Activated T-cell treated with anti-CD3 and anti-CD28 coated beads for 48 hours (primary cell): ENCODE results near the gene KNOP1.

Experiments
- DNase-seq: peaks from one replicate; pipeline ENCODE4 v3.0.0-alpha.2; 2020; ENCODE audit warnings: low read depth

KNOP1 gene

DNA sequence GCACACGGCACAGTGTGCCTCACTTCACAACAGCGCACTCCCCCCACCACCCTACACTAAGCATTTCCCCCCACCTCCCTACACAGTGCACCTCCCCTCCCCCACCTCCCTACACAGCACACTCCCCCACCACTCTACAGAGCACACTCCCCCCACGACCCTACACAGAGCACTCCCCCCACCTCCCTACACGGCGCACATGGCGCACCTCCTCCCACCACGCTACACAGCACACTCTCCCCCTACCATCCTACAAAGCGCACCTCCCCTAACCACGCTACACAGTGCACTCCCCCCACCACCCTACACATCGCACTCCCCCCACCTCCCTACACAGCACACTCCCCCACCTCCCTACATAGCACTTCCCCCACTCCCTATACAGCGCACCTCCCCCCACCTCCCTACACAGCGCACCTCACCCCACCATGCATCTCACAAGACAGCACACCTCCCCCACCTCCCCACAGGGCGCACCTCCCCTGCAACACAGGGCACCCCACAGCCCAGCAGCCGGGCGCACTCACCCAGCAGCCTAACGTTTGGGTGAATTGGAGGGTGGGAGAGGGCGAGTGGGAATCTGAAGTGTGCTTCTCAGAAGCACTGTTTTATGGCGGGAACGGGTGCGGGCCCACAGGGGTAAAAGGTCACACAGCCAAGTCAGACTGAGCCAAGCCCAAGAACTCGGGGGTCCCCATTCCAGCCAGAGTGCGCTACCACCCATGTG, 10.3 kb downstream of the KNOP1 start:
- DNase-seq = no peak

DNA sequence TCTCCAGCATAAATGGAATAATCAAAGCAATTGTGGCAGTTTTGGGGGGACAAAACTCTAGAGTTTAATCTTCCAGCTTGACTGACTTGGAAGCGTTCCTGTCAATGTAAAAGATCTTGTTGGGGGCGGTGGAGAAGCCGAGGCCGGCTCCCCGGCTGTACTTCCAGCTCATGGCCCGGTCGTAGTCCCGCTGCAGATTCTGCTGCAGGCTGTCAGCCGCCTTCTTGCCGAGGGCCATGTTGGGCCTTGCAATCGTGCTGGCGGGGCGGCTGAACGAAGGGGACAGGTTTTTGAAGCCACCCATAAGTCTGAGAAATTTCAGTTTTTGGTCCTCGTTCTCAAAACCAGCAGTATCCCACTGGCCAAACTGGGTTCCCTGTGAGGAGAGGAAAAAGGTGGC, 11.2 kb downstream of the KNOP1 start:
- no peak for DNase-seq

DNA sequence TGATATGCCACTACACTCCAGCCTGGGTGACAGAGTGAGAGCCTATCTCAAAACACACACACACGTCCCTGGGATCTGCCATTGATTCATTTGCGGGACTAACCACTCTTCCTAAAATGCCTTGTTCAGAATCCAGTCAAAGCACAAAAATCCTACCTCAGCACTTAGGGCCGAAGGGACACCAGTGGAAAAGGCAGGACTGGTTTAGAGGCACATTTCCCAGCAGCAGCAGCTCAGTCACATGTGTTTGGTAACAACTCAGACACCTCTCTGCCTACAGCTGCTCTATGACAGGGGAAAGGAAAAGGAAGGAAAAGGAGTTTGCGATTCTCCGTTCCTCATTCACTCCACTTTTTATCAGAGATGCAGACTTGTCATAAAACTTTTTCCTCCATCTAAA, 12.2 kb downstream of the KNOP1 start:
- DNase-seq = no peak

DNA sequence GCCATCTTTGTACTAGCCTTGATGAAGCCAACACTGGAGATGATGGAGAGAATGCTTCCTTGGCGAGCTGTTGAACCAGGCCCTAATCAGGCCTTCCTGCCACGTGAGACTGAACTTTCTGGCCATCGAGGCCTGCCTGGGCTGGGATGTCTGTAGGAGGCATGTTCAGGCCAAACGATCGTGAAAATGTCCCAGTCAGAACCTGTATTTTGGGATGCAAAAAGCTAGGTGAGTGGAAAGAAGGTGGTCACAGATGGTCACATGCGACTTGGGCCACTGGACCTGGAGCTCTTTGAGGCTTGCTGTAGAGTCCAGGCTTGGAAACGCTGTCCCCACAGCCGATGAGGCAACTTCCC, 12.9 kb downstream of the KNOP1 start:
- no peak for DNase-seq

DNA sequence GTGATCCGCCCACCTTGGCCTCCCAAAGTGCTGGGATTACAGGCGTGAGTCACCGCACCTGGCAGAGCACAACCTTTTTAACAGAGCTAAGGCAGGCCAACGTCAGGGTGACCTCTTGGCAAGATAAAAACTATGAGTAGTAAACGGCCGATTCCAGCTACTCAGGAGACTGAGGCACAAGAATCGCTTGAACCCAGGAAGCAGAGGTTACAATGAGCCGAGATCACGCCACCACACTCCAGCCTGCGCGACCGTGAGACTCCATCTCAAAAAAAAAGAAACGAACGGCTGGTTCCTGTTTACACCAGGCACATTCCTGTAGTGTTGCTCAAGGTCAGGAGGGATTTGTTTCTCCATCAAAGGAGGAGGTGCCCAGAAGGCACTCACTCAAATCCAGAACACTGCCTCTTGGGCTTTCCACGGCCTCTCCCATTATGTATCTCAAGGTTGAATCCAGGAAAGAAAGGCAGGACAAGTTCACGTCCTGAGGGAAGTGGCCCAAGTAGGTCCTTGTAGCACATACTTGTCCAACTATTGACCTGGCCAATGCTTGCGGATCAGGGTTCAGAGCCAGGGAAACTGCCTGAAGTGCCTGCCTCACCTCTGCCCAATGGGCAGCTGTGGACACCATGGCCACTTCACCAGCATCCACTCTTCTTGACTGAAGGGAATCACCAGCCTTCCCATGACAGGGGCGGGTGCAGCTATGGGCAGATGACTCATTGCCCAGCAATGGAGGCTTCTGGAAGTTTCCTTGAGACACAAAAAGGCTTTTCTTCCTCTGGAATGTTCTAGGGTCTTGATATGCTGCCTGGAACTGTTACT, 13.5 kb downstream of the KNOP1 start:
- no peak for DNase-seq

DNA sequence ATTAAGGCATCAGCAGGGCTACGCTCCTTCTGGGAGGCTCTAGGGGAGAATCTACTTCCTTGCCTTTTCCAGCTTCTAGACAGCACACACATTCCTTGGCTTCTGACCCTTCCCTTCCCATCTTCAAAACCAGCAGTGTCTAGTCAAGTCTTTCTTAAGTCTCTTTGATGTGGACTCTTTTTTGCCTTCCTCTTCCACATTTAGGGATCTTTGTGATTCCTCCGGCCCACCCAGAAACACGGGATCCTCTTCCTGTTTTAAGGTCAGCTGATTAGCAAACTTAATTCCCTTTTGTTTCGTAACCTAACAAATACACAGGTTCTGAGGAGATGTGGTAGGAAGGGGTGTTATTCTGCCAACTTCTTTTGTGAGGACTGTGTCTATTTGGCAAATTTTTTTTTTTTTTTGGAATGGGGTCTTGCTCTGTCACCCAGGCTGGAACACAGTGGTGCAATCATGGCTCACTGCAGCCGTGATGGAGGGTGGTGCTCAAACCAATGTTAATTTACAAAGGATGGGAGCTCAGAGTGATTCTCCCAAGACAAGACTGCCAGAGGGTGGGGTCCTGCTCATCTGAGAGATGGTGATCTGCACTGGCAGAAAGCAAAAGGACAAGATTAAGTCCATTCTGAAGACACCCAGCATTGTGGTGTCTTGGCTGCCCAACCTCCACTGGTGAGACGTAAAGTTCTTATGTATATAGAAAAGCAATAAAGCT, 14.7 kb downstream of the KNOP1 start:
- no peak for DNase-seq

DNA sequence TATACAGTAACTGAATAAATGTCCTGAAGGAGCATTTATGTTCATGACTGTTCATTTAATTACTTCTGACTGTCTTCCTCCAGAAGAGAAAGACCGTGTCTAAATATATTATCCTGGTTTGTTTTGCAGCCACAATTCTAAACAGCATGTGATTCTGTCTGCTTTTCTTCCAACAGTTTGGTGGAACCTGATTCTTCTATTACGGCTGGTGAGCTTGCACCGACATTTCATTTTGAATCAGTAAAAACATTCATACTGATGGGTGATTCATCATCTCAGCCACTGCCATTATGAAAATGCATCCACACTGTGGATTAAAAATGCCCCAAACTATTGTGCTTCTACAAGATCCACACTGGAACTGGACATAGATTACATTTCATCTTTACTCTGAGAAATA, 16.9 kb downstream of the KNOP1 start:
- DNase-seq = no peak

DNA sequence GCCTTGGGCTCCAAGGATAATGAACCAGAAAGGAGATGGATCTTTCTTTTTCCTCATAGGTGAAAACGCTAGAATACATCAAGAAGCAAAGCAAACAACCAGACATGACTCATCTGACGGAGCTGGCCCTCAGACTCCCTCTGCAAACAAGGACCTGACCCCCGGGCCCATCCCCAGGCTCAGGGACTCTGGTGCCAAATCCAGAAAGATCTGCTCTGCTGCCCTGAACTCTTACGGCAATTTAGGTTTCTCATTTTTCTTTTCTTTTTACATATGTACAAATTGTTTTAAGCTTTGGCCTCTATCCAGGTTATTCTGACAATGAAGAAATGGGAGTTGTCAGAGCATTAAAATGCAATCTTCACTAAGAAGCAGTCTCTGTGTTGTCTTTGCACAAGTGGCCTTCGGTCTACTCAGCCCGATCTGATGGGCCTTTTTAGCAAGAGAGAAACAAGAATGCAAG, 17.7 kb downstream of the KNOP1 start:
- no peak for DNase-seq

DNA sequence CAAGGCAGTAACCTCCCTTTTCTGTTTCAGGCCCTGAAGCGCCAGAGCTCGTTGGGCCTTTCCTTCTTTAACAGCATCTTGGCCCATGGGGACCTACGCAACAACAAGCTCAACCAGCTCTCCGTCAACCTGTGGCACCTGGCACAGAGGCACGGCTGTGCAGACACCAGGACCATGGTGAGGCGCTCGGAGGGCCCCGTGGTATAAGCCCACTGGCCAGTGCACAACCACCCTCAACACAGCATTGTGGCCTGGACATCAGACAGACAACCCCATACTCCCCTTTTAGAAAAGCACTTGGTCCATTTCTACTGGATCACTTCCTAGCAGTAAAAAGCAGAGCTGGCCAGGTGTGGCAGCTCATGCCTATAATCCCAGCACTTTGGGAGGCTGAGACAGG, 18.6 kb downstream of the KNOP1 start:
- no peak for DNase-seq

DNA sequence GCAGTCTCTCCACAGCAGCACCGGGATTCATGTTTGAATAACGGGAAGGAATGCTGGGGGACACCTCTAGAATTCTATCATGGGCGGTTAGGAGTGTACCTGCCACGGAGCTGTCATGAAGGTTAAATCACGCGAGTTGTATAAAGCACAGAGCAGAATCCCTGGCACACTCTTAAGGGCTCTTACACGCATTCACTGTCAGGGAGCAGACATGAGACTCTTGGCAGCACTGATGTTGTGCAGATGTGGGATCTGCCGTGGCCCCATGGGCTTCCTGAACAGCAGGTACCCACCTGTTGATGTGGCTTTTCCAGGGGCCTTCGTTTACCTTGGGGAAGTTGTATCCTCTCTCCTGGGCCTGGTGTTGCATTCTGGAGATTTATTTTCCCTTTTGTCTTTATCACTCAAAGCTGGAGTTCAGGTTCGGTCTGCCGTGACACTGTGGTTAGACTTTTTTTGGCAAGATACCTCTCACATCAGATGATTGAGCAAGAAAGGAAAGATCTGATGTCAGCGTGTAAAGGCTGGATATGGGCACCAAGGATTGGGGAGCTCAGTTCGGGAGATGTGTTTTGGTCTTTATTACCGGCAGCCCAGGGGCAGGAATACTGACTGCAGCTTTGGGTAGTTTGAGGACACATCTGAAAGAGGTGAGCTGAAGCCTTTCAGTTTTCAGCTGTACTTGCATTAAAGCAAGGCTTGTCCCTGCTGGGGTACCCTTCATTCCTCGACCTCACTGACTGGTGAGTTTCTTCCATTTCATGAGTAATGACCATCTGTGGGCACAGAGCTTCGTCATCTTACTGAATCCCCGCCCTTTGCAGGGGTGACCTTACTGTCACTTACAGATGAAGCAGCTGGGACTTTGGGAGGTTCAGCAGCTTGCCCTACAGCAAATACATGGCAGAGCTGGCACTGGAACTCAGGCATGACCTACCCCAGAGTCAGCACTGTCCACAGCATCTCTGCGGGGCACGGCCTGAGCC, 19.3 kb downstream of the KNOP1 start:
- DNase-seq = no peak

DNA sequence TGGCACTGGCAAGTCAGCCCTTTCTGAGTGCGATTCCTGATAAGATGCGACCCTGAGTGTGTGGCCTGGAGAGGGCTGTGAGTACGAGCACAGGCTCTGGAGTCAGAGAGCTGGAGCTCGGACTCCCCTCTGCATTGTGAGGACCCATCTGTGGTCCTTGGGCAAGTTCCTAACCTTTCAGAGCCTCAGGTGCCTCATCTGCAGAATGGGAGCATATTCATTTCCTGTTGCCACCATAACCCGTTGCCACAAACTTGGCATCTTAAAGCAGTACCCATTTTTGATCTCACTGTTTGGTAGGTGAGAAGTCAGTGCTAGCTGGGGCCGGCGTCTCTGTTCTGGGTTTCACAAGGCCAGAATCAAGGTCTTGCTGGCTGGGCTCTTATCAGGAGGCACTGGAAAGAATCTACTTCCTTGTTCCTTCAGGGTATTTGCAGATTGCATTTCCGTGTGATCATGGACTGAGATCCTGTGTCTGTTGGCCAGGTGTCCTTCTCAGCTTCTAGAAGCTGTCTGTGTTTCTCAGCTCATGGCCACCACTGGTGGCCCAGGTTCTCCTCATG, 20.2 kb downstream of the KNOP1 start:
- no peak for DNase-seq

DNA sequence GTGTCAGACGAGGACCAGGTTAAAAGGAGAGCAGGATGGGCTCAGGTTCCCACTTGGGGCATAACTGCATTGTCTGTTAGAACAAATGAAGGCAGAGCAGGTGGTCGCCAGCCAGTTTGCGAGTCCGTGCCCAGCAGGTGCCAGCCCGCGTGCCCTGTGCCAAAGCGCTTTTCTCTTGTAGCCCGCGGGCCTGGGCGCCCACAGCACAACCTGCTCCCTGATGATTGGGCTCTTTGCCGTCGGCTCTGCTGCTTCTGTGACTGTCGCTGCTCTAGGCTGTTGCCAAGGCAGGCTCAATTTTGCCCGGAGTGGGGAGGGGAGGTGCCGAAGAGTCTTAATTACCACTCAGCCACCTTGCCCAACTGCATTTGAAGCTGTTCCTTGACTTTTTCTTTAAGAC, 21.1 kb downstream of the KNOP1 start:
- no peak for DNase-seq

DNA sequence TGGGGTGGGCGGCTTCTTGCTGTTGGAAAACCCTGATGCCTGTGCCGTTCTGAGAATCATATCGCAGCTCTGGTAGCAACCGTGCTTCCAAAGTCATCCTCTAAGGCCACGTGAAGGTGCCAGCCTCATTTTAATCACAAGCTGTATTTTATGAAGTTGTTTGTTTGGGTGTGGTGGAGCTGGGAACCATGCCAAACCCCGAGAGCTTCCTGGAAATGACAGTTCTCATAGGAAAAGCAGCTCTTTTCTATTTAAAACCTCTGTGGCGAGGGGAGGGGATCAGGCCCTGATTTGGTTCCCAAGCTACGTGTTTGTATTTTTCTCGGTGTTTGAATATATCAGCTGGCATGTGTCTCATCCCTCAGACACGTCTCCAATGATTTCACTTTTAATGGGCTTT, 21.7 kb downstream of the KNOP1 start:
- no peak for DNase-seq

DNA sequence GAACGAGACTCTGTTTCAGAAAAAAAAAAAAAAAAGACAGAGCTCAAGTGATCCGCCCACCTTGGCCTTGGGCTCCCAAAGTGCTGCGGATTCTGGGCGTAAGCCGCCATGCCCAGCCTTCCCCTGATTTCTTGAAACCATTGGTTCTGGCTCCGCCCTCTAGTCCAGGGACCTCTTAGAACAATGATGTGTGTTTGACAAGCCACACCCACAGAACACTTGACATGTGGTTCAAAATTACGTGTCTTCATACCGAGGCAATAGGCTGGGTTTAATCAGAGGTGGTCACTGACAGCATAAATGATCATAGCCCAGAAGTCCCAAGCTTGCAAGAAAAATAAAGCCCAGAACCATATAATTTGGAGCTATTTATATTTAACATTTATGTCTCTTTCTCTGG, 23.0 kb downstream of the KNOP1 start:
- DNase-seq = no peak

DNA sequence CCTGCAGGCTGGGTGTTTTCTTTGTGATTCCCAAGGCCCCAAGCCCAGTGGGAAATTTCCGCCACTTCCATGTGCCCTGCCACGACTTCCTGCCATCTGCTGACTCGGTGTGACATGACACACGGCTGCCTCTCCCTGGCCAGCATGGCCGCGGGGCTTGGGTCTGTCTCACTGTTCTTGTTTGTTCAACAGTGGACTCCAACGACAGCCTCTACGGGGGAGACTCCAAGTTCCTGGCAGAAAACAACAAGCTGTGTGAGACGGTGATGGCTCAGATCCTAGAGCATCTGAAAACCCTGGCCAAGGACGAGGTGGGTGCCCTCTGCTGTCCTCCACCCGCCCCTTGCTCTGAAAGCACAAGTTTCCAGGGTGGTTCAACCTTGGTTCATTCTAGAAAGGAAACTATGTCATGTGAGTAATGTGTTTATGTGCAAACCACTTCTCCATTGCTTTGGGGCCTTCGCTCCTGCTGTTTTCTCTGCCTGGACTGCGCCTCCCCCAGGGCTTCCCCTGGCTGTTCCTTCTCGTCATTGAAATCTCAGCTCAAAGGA, 26.8 kb downstream of the KNOP1 start:
- DNase-seq = no peak

DNA sequence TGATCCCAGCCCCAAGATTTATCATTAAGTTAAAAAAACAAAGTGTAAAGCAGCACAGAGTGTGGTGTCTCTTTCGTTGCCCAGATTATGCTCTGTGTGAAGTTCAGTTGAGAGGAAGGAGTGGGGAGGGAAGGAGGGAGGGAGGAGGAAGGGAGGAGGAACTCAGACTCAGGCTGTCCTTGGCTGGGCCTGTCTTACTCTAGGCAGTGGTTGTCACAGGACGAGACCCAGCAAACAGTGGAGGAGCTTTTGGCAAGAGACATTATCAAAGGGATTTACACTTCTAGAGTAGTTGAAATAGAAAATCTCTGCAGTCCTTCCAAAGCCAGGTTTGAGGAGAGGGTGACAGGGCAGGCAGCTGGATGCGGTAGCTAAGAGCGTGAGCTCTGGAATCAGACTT, 27.8 kb downstream of the KNOP1 start:
- no peak for DNase-seq

DNA sequence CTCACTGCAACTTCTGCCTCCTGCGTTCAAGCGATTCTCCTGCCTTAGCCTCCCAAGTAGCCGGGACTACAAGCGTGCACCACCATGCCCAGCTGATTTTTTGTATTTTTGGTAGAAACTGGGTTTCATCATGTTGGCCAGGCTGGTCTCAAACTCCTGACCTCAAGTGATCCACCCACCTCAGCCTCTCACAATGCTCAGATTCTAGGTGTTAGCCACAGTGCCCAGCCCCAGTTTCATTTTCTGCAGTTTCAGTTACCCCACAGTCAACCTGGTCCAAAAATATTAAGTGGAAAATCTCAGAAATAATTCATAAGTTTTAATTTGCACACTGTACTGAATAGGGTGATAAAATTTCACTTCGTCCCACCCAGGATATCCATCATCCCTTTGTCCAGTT, 28.7 kb downstream of the KNOP1 start:
- DNase-seq = no peak

DNA sequence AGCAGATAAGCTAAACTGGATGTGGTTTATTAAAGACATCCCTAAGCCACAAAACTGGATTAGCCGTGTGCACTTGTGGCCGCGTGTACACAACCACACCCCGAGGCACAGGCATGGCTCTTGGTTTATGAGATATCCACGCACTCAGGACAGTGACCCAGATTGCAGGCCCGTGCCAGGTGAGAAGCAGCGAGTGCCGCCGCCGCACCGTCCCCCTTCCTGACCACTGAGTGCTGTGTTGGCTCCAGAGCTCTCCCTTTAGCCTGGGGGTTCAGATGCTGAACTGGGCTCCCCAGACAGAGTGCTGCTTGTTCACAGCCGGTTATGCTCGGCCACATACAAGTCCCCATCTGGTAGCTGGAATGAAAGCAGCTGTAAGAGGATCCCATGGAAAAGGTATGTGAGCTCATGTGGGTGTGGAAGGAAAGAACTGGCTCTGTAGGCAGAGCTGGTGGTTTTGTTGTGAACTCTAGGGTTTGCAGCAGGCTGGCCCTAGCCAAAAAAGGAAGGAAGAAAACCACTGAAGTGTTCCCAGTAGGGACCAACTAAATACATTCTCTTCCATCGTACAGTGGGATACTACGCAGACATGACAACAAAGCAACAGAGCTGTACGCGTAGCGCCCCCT, 29.5 kb downstream of the KNOP1 start:
- DNase-seq = no peak

DNA sequence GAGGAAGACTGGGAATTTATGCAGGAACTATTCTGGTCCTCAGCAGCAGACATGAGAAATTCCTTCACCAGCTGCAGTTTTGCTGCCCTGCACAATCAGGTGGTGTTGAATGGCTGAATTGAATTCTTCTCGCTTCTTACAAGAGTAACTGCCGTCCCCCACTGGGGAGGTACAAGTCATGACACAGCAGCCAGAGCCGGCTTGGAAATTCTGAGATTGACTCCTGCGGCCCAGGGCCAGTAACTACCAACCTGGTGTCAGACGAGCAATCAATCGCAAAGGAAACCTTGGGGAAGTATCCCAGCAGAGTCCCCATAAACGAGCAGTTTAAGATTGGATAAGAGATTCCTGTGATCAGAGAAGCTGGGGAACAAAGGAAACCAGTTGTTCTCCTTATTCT, 30.7 kb downstream of the KNOP1 start:
- DNase-seq = no peak

DNA sequence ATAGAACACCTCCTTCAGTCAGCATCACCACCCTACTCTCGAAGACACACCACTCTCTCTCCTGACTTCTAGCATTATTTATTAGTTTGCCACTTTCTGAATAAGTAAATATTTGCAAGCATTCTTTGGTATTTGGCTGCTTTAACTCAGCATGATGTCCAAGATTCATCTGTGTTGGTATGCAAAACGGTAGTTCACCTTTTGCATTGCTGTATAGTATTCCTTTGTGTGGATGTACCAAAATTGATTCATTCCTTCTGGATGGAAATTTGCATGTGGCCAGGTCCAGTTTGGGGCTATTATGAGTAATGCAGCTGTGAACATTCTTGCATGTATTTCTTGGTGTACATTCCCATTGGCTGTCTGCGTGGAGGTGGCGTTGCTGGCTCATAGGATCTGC, 32.9 kb downstream of the KNOP1 start:
- no peak for DNase-seq
